ENCODE results near the gene NOVA2.
A peak's percentile ranks its signal among the peaks of the same experiment; 100 is the strongest.

NOVA2 gene

GRCh38 chr19:46000491-46001246 is 27.0 kb upstream of the NOVA2 start:
- peak; percentile 72 for DNase-seq

- no peak for DNase-seq
Measured at GRCh38 chr19:45999653-46000121, 26.0 kb upstream of the NOVA2 start.

DNA sequence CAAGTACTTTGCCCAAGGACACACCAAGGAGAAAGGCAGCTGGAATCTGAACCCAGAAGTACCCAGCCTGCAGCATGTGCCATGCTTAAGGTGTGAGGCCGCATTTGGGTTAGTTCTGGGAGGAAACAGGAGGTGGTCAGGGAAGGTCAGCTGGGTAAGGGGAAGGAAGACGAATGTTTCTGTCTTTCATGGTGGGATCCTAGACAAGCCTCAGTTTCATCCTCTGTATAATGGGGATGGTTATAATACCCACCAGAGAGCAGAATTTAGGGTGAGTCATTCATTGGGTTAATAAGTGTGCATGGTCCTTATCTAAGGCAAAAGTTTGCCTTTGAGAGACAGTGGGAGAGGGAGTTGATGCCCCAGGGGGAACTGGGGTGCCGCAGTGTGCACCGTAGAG is 25.2 kb upstream of the NOVA2 start:
- DNase-seq, result no peak

GRCh38 chr19:45996933-45997332 is 23.3 kb upstream of the NOVA2 start:
- no peak for DNase-seq

- DNase-seq, result no peak
Measured at GRCh38 chr19:45995715-45996385, 22.2 kb upstream of the NOVA2 start.

DNA sequence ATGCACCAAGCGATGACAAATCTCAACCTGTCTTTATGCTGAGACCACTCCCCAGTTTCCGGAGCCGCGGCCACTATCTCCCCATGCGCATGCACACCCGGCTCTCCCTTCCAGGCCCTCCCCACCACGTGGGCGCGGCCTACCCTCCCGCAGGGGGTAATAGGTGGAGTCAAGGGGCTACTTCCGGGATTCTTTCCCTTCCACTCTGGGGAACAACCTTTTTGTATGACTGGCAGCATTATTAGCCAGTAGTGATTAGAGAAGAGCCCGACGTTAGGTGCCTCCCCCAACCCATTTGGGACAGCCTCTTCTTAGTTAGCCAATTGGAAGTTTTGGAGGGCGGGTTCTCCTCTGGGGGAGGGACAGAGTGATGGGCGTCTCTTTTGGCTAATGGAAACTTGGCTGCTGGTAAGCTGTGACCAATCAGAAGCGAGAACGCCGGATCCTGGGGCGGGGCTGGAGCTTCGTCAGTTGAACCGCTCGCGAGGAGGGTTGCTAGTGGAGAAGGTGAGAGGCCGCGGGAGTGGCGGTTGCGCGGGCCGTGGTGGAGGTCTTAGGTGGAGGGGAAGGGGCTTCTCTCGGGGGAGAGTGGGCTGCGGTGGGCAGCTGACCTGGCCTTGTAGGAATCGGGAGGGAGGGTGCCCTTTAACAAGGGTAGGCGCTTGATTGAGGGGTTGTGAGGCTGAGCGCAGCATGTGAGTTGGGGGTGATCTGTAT is 21.5 kb upstream of the NOVA2 start, which contains the start of gene CCDC61:
CCDC61 (plus strand) TSS at position 470 of the 717 bp plus-strand sequence. CDS start 7,552 bp downstream, outside the sequence.
- peak; percentile 100 for DNase-seq

- DNase-seq, result no peak
Measured at GRCh38 chr19:45994456-45994997, 20.9 kb upstream of the NOVA2 start.

GRCh38 chr19:45990113-45990728 is 16.6 kb upstream of the NOVA2 start:
- DNase-seq, result no peak

- DNase-seq, result no peak
Measured at GRCh38 chr19:45985321-45985720, 11.7 kb upstream of the NOVA2 start.

DNA sequence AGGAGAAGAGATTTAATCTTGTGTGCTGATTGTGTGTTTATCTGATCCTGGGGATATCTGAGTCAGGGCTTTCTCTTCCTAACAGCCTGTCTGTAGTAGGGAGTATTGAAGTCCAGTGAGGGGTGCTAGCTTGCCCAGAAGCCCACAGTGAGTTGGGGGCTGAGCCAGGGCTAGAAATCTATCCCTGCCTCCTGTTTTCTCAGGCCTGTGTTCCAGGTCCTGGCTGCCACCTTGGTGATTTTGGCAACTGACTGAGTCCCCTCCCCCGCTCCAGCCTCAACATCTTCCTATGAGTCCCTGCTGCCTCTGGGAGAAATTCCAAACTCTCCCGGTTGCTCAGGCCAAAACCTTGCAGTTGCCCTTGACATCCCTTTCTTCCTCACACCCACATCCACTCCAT is 7.7 kb upstream of the NOVA2 start:
- no peak for DNase-seq

DNA sequence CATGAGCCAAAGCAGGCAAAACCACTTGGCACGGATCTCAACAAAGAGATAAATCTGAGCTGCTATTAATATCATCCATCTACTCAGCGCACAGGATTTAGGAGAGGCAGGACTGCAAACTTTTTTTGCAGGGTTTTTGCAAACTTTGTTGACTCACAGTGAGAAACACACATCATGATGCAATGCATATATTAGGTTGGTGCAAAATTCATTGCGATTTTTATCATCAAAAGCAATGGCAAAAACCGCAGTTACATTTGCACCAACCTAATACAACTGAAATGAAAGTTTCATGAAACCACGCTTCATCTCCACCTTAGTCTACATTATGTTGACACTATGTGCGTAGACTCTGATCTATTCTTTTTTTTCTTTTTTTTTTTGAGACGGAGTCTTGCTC is 4.5 kb upstream of the NOVA2 start:
- DNase-seq, result no peak

GRCh38 chr19:45976178-45976577 is 2.5 kb upstream of the NOVA2 start:
- no peak for DNase-seq

GRCh38 chr19:45975306-45976070 is 1.8 kb upstream of the NOVA2 start:
- no peak for DNase-seq

DNA sequence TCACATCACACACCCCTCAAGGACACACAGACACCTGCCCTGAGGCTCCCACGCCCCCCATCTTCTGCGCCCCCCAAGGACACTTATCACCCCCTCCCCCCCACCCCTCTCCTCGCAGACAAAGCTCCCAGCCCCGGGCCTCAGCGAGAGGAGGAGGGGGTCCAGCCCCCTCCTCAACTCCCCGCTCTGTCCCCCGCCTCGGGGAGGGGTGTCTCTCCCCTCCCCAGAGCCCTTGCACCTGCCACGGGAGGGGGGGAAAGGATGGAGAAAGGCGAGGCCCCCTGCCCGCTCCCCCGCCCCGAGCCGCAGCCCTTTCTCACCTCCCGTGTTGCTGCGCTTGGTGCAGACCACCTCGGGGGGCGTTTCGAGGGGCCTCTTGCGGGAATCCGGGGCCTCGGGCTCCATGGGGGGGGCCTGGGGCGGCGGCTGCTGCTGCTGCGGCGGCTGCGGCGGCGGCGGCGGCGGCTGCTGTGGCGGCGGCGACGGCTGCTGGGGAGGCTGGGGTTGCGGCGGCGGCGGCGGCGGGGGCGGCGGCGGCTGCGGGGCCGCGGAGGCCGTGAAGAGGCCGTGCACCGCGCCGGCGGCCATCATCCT is 621 bp downstream of the NOVA2 start:
- DNase-seq, result no peak

GRCh38 chr19:45972081-45972946 is 1.4 kb downstream of the NOVA2 start:
- no peak for DNase-seq

DNA sequence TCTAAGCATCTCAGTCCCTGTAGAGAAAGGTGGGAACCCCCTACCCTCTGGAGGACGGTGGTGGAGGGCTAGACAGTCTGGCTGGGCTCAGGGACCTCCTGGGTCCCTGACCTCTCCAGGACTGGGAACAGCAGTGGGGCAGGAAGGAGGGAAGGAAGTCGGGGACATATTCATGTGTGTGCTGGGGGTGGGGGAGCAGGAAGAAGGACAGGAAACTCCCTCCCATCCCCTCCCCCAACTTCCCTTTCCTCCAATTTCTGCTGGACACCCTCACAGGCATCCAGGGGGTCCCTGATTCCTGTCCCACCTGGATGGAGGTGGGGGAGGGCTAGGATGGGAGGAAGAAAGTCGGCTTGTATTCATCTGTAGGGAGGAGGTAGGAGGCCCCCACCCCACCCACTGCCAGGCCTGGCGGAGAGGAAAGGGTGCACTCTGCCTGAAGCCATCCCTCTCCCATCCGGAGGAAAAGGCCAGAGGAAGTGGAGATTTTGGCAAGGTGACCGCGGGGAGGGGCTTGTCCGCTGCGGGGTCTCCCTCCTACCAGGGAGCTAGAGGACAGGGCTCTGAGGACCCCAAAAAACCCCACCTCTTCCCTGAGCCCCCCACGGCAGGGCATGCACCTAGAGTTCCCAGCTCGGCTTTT is 2.3 kb downstream of the NOVA2 start:
- DNase-seq, result no peak

- DNase-seq, result no peak
Measured at GRCh38 chr19:45969676-45970075, 4.0 kb downstream of the NOVA2 start.

GRCh38 chr19:45968626-45969025 is 5.0 kb downstream of the NOVA2 start:
- DNase-seq, result no peak

GRCh38 chr19:45967246-45967645 is 6.4 kb downstream of the NOVA2 start:
- DNase-seq, result no peak

- no peak for DNase-seq
Measured at GRCh38 chr19:45962021-45962420, 11.6 kb downstream of the NOVA2 start.
